ENCODE measurements around the gene ZBTB48.
"Not testable (repeated sequence)": the region's sequence is repeated elsewhere in the genome, so short reads cannot be mapped to it uniquely, and the experiment has no call there.

ZBTB48 gene

DNA sequence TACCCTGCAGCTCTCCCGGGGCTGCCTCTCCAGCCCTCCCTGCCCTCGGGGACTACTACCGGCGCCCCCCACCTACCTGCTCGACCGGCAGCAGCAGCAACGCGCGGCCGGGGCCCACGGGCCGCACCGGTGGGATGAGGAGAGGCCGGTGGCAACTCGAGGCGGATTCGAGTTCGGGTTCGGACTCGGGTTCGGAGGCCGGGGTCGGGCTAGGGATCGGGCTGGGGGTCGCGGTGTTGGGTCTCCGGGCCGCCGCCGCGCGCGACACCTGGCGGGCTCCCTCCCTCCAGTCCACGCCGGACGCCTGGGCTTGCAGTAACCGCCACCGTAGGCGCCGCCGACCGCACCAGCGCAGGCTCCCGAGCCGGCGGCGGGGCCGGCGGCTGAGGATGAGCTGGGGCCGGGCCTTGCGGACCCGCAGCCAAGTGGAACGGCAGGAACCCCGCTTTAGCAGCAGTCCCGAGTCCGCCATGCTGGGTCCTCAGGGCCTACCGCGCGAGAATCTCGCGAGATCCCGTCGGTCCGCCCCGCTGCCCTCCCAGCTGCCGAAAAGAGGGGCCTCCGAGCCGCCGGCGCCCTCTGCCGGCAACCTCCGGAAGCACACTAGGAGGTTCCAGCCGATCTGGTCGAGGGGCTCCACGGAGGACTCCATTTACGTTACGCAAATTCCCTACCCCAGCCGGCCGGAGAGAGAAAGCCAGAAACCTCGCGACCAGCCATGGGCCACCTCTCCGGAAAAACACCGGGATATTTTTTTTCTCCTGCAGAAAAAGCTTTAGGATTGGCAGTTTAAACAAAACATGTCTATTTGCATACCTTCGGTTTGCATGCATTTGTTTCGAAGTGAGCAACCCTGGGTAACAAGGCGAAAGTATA lies 25.5 kb upstream of the ZBTB48 start, which contains the start of gene NOL9:
TSS of gene NOL9 (minus strand) at position 483 of the 876 bp plus-strand sequence. CDS start at position 472, 11 bp downstream.
- H3K4me3 ChIP-seq (ENCODE audit: low read depth in 1 of 2, low read length in 2 of 2) = peak within 1 kb of the TSS; percentile 80 to 84
- no peaks in the 10 kb centered on the region for H3K27me3 ChIP-seq (ENCODE audit: control insufficient read depth in 1 of 2, insufficient read depth in 2 of 2, low read length in 2 of 2)
- peaks cover 5% of the 10 kb centered on the region for H3K36me3 ChIP-seq (ENCODE audit: insufficient read depth, low read length)
- H3K9me3 ChIP-seq (ENCODE audit: low read length) = no peaks in the 10 kb centered on the region
- peak within 1 kb of the TSS; percentile 71 for H3K9ac ChIP-seq (ENCODE audit: low read length)
- H3K27ac ChIP-seq (ENCODE audit: low read depth, low read length) = peak within 1 kb of the TSS; percentile 79
- H3K4me1 ChIP-seq (ENCODE audit: insufficient read depth, low read length) = peaks cover 16% of the 10 kb centered on the region

DNA sequence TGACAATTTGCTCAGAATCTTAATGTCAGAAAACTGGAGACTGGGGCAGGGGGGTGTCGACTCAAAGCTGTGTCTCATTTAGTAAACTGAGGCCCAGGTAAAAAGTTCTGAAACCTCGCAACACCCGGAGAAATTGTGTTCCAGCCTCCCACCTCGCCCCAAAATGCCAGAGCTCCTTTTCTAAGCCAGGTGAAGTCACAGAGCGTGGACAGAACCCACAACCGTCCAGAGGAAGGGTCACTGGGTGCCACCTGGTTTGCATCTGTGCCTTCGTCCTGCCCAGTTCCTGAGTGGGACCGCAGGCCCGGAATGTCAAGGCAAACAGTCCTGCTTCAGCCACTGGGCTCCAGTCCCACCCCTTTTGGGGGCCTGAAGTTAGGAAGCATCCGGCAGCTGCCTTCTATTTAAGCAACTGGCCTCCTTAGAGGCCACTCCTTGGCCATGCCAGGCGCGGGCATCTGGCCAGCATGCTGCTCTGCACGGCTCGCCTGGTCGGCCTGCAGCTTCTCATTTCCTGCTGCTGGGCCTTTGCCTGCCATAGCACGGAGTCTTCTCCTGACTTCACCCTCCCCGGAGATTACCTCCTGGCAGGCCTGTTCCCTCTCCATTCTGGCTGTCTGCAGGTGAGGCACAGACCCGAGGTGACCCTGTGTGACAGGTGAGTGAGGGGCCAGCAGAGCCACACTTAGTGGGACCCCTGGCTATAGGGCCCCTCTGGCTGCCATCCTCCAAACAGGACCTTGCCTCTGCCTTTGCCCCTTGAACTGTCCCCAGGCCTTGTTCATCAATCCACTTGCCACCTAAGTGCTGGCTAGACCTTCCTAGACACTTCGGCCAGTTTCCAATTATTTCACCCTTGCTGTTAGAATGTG lies 24.7 kb upstream of the ZBTB48 start, which contains the start of gene TAS1R1:
TSS of gene TAS1R1 (plus strand) at position 401 of the 872 bp plus-strand sequence. CDS start at position 468, 67 bp downstream.
- Histone ChIP-seq H3K4me1 (ENCODE audit: insufficient read depth, low read length) (peaks cover 16% of the 10 kb centered on the region), H3K9me3 (ENCODE audit: low read length) (no peaks in the 10 kb centered on the region), H3K27ac (ENCODE audit: low read depth, low read length) (peak within 1 kb of the TSS; percentile 79), H3K27me3 (ENCODE audit: control insufficient read depth in 1 of 2, insufficient read depth in 2 of 2, low read length in 2 of 2) (no peaks in the 10 kb centered on the region), H3K9ac (ENCODE audit: low read length) (peak within 1 kb of the TSS; percentile 71), H3K4me3 (ENCODE audit: low read depth in 1 of 2, low read length in 2 of 2) (peak within 1 kb of the TSS; percentile 80 to 84), H3K36me3 (ENCODE audit: insufficient read depth, low read length) (no peaks in the 10 kb centered on the region)

DNA sequence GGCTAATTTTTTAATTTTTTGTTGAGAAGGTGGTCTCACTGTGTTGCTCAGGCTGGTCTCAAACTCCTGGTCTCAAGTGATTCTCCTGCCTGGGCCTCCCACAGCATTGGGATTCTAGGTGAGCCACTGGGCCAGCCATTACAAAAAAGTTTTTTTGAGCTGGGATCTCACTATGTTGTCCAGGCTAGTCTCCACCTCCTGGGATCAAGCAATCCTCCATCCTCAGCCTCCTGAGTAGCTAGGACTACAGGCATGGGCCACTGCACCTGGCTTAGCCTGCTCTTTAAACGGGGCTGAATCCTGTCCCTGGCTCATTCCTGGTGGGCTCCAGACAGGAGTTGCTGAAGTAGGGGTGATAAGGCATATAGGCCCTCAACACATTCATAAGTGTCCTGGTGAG lies 22.2 kb upstream of the ZBTB48 start:
- Histone ChIP-seq H3K9me3 (ENCODE audit: low read length) (no peaks in the 10 kb centered on the region), H3K36me3 (ENCODE audit: insufficient read depth, low read length) (no peaks in the 10 kb centered on the region), H3K9ac (ENCODE audit: low read length) (no peak overlapping the region), H3K27ac (ENCODE audit: low read depth, low read length) (no peak overlapping the region), H3K4me3 (ENCODE audit: low read depth in 1 of 2, low read length in 2 of 2) (no peak overlapping the region), H3K27me3 (ENCODE audit: control insufficient read depth in 1 of 2, insufficient read depth in 2 of 2, low read length in 2 of 2) (no peaks in the 10 kb centered on the region), H3K4me1 (ENCODE audit: insufficient read depth, low read length) (peaks cover 16% of the 10 kb centered on the region)

DNA sequence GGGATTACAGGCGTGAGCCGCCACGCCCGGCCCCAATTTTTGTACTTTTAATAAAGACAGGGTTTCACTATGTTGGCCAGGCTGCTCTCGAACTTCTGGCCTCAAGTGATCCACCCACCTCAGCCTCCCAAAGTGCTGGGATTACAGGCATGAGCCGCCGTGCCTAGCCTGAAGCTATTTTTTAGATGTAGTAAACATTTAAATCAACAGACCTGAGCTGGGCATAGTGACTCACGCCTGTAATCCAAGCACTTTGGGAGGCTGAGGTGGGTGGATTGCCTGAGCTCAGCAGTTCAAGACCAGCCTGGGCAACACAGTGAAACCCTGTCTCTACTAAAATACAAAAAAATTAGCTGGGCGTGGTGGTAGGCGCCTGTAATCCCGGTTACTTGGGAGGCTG lies 20.6 kb upstream of the ZBTB48 start:
- not testable (repeated sequence) for H3K27me3 ChIP-seq (ENCODE audit: control insufficient read depth in 1 of 2, insufficient read depth in 2 of 2, low read length in 2 of 2); H3K9ac ChIP-seq (ENCODE audit: low read length); H3K4me3 ChIP-seq (ENCODE audit: low read depth in 1 of 2, low read length in 2 of 2); H3K9me3 ChIP-seq (ENCODE audit: low read length); H3K4me1 ChIP-seq (ENCODE audit: insufficient read depth, low read length); H3K27ac ChIP-seq (ENCODE audit: low read depth, low read length); H3K36me3 ChIP-seq (ENCODE audit: insufficient read depth, low read length)

DNA sequence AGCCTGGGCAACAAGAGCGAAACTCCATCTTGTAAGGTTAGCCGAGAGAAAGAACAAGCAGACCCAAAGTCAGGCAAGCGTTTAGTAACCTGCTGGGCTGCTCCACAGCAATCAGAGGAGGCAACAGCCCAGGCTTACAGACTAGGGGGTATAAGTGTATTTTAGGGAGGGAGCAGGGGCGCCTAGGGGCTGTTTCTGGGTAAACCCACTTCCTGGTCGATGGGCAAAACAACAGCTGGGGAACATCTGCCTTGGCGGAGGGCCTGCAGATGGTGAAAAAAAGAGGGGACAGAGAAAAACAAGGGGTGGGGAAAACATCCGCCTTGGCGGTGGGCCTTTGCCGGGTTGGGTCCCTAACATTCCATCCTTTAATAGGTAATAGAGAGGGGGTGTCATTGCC lies 19.5 kb upstream of the ZBTB48 start:
- H3K27me3 ChIP-seq (ENCODE audit: control insufficient read depth in 1 of 2, insufficient read depth in 2 of 2, low read length in 2 of 2) = no peaks in the 10 kb centered on the region
- H3K9ac ChIP-seq (ENCODE audit: low read length) = no peak overlapping the region
- no peaks in the 10 kb centered on the region for H3K4me1 ChIP-seq (ENCODE audit: insufficient read depth, low read length)
- no peak overlapping the region for H3K27ac ChIP-seq (ENCODE audit: low read depth, low read length)
- H3K9me3 ChIP-seq (ENCODE audit: low read length) = no peaks in the 10 kb centered on the region
- no peaks in the 10 kb centered on the region for H3K36me3 ChIP-seq (ENCODE audit: insufficient read depth, low read length)
- no peak overlapping the region for H3K4me3 ChIP-seq (ENCODE audit: low read depth in 1 of 2, low read length in 2 of 2)

DNA sequence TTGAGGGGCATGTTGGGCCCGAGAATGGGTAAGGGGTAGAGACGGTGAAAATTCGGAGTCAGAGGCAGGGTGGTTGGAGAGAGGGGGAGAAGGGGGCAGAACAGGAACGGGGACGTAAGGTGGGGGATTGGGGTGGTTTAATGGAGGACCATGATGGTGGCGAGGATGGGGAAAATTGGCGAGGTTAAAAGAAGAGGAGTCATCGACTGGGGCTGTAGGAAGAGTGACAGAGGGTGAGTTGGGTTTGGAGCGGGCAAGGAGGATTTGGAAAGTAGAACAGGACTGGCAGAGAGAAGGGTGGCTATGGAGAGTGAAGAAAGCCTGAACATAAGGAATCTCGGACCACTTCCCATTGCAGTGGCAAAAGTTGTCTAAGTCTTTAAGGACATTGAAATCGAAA lies 10.8 kb upstream of the ZBTB48 start:
- Histone ChIP-seq H3K9me3 (ENCODE audit: low read length) (no peaks in the 10 kb centered on the region), H3K36me3 (ENCODE audit: insufficient read depth, low read length) (no peaks in the 10 kb centered on the region), H3K4me3 (ENCODE audit: low read depth in 1 of 2, low read length in 2 of 2) (no peak overlapping the region), H3K9ac (ENCODE audit: low read length) (no peak overlapping the region), H3K27me3 (ENCODE audit: control insufficient read depth in 1 of 2, insufficient read depth in 2 of 2, low read length in 2 of 2) (no peaks in the 10 kb centered on the region), H3K27ac (ENCODE audit: low read depth, low read length) (no peak overlapping the region), H3K4me1 (ENCODE audit: insufficient read depth, low read length) (no peaks in the 10 kb centered on the region)

DNA sequence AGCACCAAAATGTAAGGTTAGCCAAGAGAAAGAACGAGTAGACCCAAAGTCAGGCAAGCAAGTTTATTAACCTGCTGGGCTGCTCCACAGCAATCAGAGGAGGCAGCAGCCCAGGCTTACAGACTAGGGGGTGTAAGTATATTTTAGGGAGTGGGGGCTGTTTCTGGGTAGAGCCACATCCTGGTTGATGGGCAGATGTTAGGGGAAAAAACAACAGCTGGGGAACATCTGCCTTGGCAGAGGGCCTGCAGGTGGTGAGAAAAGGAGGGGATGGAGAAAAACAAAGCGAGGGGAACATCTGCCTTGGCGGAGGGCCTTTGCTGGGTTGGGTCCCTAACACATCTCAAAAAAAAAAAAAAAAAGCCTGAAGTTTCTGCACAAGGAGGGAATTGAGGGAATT lies 9.7 kb upstream of the ZBTB48 start:
- no peak overlapping the region for H3K27ac ChIP-seq (ENCODE audit: low read depth, low read length)
- H3K27me3 ChIP-seq (ENCODE audit: control insufficient read depth in 1 of 2, insufficient read depth in 2 of 2, low read length in 2 of 2) = no peaks in the 10 kb centered on the region
- no peak overlapping the region for H3K4me3 ChIP-seq (ENCODE audit: low read depth in 1 of 2, low read length in 2 of 2)
- no peaks in the 10 kb centered on the region for H3K4me1 ChIP-seq (ENCODE audit: insufficient read depth, low read length)
- H3K36me3 ChIP-seq (ENCODE audit: insufficient read depth, low read length) = no peaks in the 10 kb centered on the region
- no peak overlapping the region for H3K9ac ChIP-seq (ENCODE audit: low read length)
- no peaks in the 10 kb centered on the region for H3K9me3 ChIP-seq (ENCODE audit: low read length)

DNA sequence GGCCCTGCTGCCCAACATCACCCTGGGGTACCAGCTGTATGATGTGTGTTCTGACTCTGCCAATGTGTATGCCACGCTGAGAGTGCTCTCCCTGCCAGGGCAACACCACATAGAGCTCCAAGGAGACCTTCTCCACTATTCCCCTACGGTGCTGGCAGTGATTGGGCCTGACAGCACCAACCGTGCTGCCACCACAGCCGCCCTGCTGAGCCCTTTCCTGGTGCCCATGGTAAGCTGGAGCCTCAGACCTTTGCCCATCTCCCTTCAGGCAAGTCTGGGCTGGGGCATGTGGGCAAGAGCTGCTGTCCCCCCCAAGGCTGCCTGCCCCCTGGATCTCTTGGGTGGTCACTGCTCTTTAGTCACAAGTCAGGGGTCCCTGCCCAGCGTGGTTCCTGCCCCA lies 8.8 kb upstream of the ZBTB48 start:
- H3K9me3 ChIP-seq (ENCODE audit: low read length) = no peaks in the 10 kb centered on the region
- H3K4me3 ChIP-seq (ENCODE audit: low read depth in 1 of 2, low read length in 2 of 2) = no peak overlapping the region
- no peak overlapping the region for H3K9ac ChIP-seq (ENCODE audit: low read length)
- H3K4me1 ChIP-seq (ENCODE audit: insufficient read depth, low read length) = no peaks in the 10 kb centered on the region
- H3K36me3 ChIP-seq (ENCODE audit: insufficient read depth, low read length) = no peaks in the 10 kb centered on the region
- no peaks in the 10 kb centered on the region for H3K27me3 ChIP-seq (ENCODE audit: control insufficient read depth in 1 of 2, insufficient read depth in 2 of 2, low read length in 2 of 2)
- no peak overlapping the region for H3K27ac ChIP-seq (ENCODE audit: low read depth, low read length)

DNA sequence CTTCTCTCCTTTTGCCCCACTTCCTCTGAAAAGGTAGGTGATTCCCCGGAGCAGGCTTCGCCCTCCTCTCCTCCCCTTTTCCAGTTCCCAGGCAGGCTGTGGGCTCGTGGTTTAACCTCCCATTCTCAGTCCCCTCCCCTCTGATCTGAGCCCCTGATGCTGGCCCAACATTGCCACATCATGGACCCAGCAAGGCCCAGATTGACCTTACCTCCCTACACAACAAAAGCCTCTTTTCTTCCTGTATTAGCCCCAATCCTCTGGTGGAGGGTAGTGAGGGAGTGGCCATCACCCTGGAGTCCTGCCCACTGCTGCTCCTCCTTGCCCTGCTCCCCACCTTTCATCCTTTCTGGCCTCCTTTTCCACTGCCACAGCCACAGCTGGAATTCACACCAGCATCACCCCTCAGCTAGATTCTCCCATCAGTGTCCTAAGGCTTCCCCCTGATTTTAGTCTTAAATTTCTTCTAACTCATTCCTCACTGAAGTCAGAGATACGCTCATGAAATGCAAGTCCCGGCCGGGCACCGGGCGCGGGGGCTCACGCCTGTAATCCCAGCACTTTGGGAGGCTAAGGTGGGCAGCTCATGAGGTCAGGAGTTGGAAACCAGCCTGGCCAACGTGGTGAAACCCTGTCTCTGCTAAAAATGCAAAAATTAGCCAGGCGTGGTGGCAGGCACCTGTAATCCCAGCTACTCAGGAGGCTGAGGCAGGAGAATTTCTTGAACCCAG lies 7.0 kb upstream of the ZBTB48 start:
- H3K4me3 ChIP-seq (ENCODE audit: low read depth in 1 of 2, low read length in 2 of 2) = no peak overlapping the region
- H3K9ac ChIP-seq (ENCODE audit: low read length) = no peak overlapping the region

DNA sequence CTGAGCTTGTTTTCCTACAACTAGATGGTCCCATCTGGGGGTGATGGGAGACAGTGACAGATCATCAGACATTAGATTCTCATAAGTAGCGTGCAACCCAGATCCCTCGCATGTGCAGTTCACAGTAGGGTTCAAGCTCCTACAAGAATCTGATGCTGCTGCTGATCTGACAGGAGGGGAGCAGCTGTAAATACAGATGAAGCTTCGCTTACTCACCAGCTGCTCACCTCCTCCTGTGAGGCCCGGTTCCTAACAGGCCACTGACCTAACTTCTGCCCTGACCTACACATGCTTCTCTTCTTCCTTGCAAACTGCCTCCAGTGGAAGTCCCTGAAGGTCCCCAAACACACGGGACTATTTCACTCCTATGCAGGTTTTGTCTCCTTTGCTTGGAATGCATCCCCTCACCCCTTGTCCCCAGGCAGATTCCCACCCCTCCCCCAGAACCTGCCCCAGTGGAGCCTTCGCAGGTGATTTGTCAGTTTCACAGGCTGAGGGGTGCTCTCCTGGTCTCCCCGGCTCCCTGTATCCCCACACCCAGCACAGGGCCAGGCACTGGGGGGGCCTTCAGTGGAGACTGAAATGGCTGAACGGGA lies 5.7 kb upstream of the ZBTB48 start:
- Histone ChIP-seq H3K27me3 (ENCODE audit: control insufficient read depth in 1 of 2, insufficient read depth in 2 of 2, low read length in 2 of 2) (no peaks in the 10 kb centered on the region), H3K27ac (ENCODE audit: low read depth, low read length) (no peak overlapping the region), H3K9me3 (ENCODE audit: low read length) (no peaks in the 10 kb centered on the region), H3K9ac (ENCODE audit: low read length) (no peak overlapping the region), H3K36me3 (ENCODE audit: insufficient read depth, low read length) (no peaks in the 10 kb centered on the region), H3K4me3 (ENCODE audit: low read depth in 1 of 2, low read length in 2 of 2) (no peak overlapping the region), H3K4me1 (ENCODE audit: insufficient read depth, low read length) (peaks cover 3% of the 10 kb centered on the region)

More for the DNA sequence above, 7.0 kb upstream of the ZBTB48 start:
- no peaks in the 10 kb centered on the region for H3K36me3 ChIP-seq (ENCODE audit: insufficient read depth, low read length)
- H3K4me1 ChIP-seq (ENCODE audit: insufficient read depth, low read length) = no peaks in the 10 kb centered on the region
- no peaks in the 10 kb centered on the region for H3K9me3 ChIP-seq (ENCODE audit: low read length)
- no peaks in the 10 kb centered on the region for H3K27me3 ChIP-seq (ENCODE audit: control insufficient read depth in 1 of 2, insufficient read depth in 2 of 2, low read length in 2 of 2)
- H3K27ac ChIP-seq (ENCODE audit: low read depth, low read length) = no peak overlapping the region

DNA sequence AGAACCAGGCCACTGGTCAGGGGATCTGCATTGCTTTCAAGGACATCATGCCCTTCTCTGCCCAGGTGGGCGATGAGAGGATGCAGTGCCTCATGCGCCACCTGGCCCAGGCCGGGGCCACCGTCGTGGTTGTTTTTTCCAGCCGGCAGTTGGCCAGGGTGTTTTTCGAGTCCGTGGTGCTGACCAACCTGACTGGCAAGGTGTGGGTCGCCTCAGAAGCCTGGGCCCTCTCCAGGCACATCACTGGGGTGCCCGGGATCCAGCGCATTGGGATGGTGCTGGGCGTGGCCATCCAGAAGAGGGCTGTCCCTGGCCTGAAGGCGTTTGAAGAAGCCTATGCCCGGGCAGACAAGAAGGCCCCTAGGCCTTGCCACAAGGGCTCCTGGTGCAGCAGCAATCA lies 5.0 kb upstream of the ZBTB48 start:
- peaks cover 7% of the 10 kb centered on the region for H3K4me1 ChIP-seq (ENCODE audit: insufficient read depth, low read length)
- no peaks in the 10 kb centered on the region for H3K36me3 ChIP-seq (ENCODE audit: insufficient read depth, low read length)
- no peak overlapping the region for H3K27ac ChIP-seq (ENCODE audit: low read depth, low read length)

More for the DNA sequence above, 5.0 kb upstream of the ZBTB48 start:
- Histone ChIP-seq H3K9me3 (ENCODE audit: low read length) (no peaks in the 10 kb centered on the region), H3K9ac (ENCODE audit: low read length) (no peak overlapping the region), H3K27me3 (ENCODE audit: control insufficient read depth in 1 of 2, insufficient read depth in 2 of 2, low read length in 2 of 2) (no peaks in the 10 kb centered on the region), H3K4me3 (ENCODE audit: low read depth in 1 of 2, low read length in 2 of 2) (no peak overlapping the region)

Data from muscle layer of colon (tissue), 2 donors.